HG03025 (cell line): Measurements from ENCODE around the gene PRIM1.
"Not testable (repeated sequence)": the region's sequence is repeated elsewhere in the genome, so short reads cannot be mapped to it uniquely, and the experiment has no call there.

Source experiments
- ATAC-seq: cut with Tn5 transposase; IDR thresholded peaks from one replicate; pipeline ENCODE4 v1.9.1; 2021; ENCODE audit warnings: mild to moderate bottlenecking, moderate library complexity; ENCODE audit not compliant: unreplicated experiment, low FRiP score

PRIM1 gene

DNA sequence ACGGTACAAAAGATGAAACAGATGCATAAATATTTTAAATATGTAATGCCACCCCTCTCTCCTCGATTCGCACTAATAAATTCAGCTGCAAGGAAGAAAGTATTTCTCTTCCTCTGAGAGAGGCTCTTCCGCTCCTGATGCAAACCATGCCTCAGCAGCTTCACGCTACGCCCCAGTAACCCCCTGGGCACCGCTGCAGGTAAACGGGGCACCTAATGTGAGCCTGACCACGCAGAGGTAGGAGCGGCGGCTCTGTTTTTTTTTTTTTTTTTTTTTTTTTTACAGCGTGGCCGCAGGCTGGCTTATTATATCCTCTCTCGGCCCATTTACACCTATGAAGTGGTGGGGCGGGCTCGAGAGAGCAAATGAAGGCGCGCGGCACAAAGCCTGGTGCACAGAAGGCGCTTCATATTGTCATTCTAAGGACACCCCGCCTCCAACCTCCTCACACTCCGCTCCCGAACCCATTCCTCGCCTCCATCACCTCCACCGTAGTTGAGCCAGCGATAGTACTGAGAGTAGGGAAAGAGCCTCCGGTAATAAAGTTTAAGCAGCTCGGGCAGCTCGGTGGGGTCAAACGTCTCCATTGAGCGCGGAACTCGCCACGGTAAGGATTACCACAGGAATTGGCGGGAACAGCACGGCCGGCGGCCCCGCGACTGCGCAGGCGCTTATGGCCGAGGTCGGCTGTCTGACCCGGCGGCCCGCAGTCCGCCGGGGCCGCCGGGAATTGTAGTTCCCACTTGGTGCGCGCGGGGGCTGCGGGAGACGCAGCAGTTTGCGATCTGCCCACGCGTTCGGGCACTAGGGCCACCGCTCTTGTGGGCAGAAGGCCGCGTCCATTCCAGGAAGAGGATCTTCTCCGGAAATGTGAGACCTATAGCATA lies at the start of gene PRIM1:
Gene PRIM1, minus strand, starts transcription at position 612 of the 887 bp plus-strand sequence. Its CDS starts 25 bp downstream, at position 587.
- peak; percentile 77 for ATAC-seq

DNA sequence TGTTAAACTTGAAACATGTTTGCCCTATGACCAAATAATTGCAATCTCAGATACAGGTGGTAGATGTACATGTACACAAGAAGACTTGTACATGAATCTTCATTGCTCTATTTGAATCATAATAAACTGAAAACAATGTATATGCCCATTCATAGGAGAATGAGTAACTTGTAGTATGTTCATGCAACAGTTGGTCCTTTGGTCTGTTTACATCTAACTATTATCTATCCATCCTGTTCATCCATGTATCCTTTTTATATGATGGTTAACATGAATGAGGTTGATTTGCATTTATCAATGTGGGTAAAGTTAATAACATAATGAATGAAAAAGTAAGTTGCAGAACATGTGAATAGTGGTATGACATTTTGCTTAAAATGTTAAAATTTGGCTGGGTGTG lies 48.1 kb upstream of the PRIM1 start:
- no peak for ATAC-seq

DNA sequence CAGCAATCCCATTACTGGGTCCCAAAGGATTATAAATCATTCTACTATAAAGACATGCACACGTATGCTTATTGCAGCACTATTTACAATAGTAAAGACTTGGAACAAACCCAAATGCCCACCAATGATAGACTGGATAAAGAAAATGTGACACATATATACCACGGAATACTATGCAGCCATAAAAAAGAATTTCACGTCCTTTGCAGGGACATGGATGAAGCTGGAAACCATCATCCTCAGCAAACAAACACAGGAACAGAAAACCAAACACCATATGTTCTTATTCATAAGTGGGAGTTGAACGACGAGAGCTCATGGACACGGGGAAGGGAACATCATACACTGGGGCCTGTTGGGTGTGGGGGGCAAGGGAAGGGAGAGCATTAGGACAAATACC lies 47.2 kb upstream of the PRIM1 start:
- not testable (repeated sequence) for ATAC-seq

GRCh38 chr12:56795791-56796190 lies 43.7 kb upstream of the PRIM1 start:
- not testable (repeated sequence) for ATAC-seq

DNA sequence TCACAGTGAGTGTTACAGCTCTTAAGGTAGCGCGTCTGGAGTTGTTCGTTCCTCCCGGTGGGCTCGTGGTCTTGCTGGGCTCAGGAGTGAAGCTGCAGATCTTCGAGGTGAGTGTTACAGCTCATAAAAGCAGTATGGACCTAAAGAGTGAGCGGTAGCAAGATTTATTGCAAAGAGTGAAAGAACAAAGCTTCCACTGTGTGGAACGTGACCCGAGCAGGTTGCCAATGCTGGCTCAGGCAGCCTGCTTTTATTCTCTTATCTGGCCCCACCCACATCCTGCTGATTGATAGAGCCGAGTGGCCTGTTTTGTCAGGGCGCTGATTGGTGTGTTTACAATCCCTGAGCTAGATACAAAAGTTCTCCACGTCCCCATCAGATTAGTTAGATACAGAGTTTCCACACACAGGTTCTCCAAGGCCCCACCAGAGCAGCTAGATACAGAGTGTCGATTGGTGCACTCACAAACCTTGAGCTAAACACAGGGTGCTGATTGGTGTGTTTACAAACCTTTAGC lies 43.0 kb upstream of the PRIM1 start:
- ATAC-seq: not testable (repeated sequence)

- ATAC-seq: not testable (repeated sequence)
Observed at GRCh38 chr12:56793124-56793523, 41.0 kb upstream of the PRIM1 start.

DNA sequence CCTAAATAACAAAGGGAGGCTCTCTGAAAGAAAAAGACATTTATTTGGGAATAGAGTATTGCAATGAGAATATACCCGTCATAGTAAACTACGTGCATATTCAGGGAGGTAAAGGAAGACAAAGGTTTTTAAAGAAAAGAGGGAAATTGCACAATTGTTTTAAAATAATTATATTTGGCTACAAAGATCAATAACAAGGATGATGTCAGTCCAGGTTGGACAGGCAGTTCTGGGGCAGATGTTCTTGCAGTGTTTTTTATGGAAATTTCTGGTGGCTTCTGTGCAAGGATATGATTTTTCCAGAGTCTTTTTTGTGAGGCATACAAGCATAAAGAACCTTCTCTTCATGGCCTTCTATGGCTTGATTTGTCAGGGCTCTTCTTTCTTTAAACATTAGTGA lies 40.6 kb upstream of the PRIM1 start:
- no peak for ATAC-seq

DNA sequence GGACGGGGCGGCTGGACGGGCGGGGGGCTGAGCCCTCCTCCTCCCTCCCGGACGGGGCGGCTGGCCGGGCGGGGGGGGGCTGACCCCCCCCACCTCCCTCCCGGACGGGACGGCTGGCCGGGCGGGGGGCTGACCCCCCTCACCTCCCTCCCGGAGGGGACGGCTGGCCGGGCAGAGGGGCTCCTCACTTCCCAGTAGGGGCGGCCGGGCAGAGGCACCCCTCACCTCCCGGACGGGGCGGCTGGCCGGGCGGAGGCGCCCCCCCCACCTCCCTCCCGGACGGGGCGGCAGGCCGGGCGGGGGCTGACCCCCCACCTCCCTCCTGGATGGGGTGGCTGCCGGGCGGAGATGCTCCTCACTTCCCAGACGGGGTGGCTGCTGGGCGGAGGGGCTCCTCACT lies 37.3 kb upstream of the PRIM1 start:
- ATAC-seq: not testable (repeated sequence)

GRCh38 chr12:56787498-56787897 lies 35.4 kb upstream of the PRIM1 start:
- no peak for ATAC-seq

GRCh38 chr12:56785874-56786273 lies 33.8 kb upstream of the PRIM1 start:
- no peak for ATAC-seq

- no peak for ATAC-seq
Observed at GRCh38 chr12:56785141-56785865, 33.2 kb upstream of the PRIM1 start.

DNA sequence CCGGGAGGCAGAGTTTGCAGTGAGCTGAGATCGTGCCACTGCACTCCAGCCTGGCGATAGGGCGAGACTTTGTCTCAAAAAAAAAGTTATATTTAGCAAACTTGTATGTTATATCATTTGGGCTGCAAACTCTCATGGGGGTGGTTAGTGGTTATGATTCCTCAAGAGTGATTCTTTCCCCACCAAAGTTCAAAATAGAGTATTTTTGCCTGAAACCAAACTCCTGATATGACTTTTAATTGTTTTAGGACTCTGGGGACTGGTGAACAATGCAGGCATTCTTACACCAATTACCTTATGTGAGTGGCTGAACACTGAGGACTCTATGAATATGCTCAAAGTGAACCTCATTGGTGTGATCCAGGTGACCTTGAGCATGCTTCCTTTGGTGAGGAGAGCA lies 29.6 kb upstream of the PRIM1 start:
- no peak for ATAC-seq

- ATAC-seq: no peak
Observed at GRCh38 chr12:56778756-56779155, 26.6 kb upstream of the PRIM1 start.

DNA sequence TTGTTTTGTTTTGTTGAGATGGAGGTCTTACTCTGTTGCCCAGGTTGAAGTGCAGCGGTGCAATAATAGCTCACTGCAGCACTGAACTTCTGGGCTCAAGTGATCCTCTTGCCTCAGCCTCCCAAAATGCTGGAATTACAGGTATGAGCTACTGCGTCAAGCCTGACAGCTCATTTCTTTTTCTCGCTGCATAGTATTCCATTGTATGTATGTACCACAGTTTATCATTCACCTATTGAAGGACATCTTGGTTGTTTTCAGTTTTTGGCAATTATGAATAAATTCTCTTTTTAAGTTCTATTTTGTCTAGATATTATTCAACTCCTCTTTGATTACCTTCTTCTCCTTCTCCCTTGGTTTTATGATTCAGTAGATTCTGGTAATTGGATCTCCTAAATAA lies 24.5 kb upstream of the PRIM1 start:
- ATAC-seq: no peak

GRCh38 chr12:56775638-56776037 lies 23.5 kb upstream of the PRIM1 start:
- ATAC-seq: no peak

DNA sequence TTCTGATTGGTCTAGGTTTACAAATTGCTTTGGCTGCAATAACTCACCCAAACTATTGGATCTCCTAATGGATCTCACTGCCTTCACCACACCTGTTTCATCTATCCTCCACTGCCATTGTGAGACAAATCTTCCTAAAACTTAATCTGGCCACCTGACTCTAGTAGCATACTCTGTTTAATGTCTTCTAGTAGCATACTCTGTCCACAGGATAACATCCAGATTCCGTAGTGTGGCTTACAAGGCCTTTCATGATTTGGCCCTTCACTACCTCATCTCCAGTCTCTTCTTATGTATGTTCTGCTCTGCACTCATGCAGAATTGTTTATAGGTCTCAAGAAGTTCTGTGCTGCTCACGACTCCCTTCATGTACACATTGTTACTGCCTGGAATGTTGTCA lies 21.0 kb upstream of the PRIM1 start:
- no peak for ATAC-seq

DNA sequence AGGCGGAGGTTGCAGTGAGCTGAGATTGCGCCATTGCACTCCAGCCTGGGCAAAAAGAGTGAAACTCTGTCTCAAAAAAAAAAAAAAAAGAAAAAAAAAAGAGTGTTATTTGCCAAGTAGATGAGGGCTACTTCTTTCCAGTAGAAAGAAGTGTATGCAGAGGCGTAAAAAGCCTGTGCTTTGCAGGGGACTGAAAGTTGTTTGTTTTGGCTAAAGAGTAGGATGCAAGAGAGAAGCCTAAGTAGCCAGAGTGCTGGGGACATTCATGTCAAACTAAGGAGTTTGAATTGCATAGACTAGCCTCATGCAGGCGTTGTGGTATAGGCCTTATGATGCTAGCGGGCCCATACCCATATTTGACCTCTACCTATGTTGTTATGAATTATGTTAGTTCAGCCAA lies 20.5 kb upstream of the PRIM1 start:
- ATAC-seq: no peak

DNA sequence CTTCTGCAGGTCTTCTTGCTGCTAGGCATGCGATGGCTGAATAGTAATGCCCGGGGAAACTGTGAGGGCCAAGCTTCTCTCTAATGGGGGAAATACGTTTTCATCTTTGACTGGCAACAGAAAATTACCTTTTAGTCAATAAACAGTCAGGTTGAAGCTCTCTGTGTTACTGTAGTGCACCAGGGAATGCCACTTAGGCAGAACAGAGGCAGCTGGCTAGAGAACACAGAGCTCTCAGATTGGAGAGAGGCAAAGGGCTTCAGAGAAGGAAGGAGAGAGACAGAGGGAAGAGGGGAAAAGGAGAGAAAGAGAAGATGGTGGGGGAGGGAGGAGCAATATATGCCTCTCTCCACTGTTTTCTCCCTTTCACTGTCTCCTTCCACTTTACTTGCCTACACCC lies 17.7 kb upstream of the PRIM1 start:
- no peak for ATAC-seq

GRCh38 chr12:56768424-56768823 lies 16.3 kb upstream of the PRIM1 start:
- no peak for ATAC-seq

GRCh38 chr12:56766535-56766934 lies 14.4 kb upstream of the PRIM1 start:
- ATAC-seq: peak; percentile 96
